GM18873 (cell line): ENCODE data around the gene COA6.
"Not testable (repeated sequence)": the region's sequence is repeated elsewhere in the genome, so short reads cannot be mapped to it uniquely, and the experiment has no call there.

Source experiments
- ATAC-seq: cut with Tn5 transposase; IDR thresholded peaks from one replicate; pipeline ENCODE4 v1.9.1; 2021; ENCODE audit warnings: mild to moderate bottlenecking, moderate library complexity, moderate number of reproducible peaks; ENCODE audit not compliant: unreplicated experiment, low FRiP score

COA6 gene

GRCh38 chr1:234373064-234373958, at the start of gene COA6:
Gene COA6 (plus strand): TSS chr1:234373456. CDS start chr1:234373467, 11 bp downstream.
- ATAC-seq, result peak; percentile 89

GRCh38 chr1:234324821-234325220, 48.4 kb upstream of the COA6 start:
- no peak for ATAC-seq

- no peak for ATAC-seq
Observed at GRCh38 chr1:234325878-234326496, 47.3 kb upstream of the COA6 start.

GRCh38 chr1:234326497-234327366, 46.5 kb upstream of the COA6 start:
- no peak for ATAC-seq

GRCh38 chr1:234327577-234328164, 45.6 kb upstream of the COA6 start:
- ATAC-seq, result no peak

- no peak for ATAC-seq
Observed at GRCh38 chr1:234330843-234331215, 42.4 kb upstream of the COA6 start.

GRCh38 chr1:234331507-234331906, 41.7 kb upstream of the COA6 start:
- ATAC-seq, result no peak

- no peak for ATAC-seq
Observed at GRCh38 chr1:234336359-234336758, 36.9 kb upstream of the COA6 start.

- ATAC-seq, result no peak
Observed at GRCh38 chr1:234337233-234337632, 36.0 kb upstream of the COA6 start.

- no peak for ATAC-seq
Observed at GRCh38 chr1:234340528-234340927, 32.7 kb upstream of the COA6 start.

GRCh38 chr1:234342774-234343173, 30.5 kb upstream of the COA6 start:
- no peak for ATAC-seq

GRCh38 chr1:234345237-234345636, 28.0 kb upstream of the COA6 start:
- no peak for ATAC-seq

- ATAC-seq, result no peak
Observed at GRCh38 chr1:234348964-234349363, 24.3 kb upstream of the COA6 start.

- ATAC-seq, result no peak
Observed at GRCh38 chr1:234355782-234356510, 17.3 kb upstream of the COA6 start.

GRCh38 chr1:234356615-234357269, 16.5 kb upstream of the COA6 start:
- ATAC-seq, result not testable (repeated sequence)

- no peak for ATAC-seq
Observed at GRCh38 chr1:234357831-234358230, 15.4 kb upstream of the COA6 start.

GRCh38 chr1:234361102-234361603, 12.1 kb upstream of the COA6 start:
- no peak for ATAC-seq

- ATAC-seq, result no peak
Observed at GRCh38 chr1:234362558-234362957, 10.7 kb upstream of the COA6 start.
